Aortic smooth muscle cell (primary cell): ENCODE results near the gene RAD21L1. TPM values are rescaled to one million over a fixed set of nuclear protein-coding genes. Genes with fewer than 3 reads are reported as not detected.

Experiments
- total RNA-seq: library from RNA; depleted of rRNA; stranded (reverse); fragments of >200 nt; gene quantifications from 2 replicates; pipeline ENCODE4 v1.2.3, GENCODE V29; 2014

Gene RAD21L1
- total RNA-seq, result 0.13 TPM in 1 of 2 replicates, not detected in the other

GRCh38 chr20:1225783-1226654 lies at the start of gene RAD21L1:
Gene RAD21L1, plus strand, starts transcription at chr20:1226044. Its CDS starts 2,410 bp downstream, at chr20:1228454.

GRCh38 chr20:1184638-1185315 lies 41.1 kb upstream of the RAD21L1 start, which contains the start of gene TMEM74B:
Gene TMEM74B, minus strand, starts transcription at chr20:1184981. Its CDS starts 1,180 bp downstream, at chr20:1183801.

GRCh38 chr20:1202762-1203504 lies 22.9 kb upstream of the RAD21L1 start, which contains the start of gene C20orf202:
Gene C20orf202, plus strand, starts transcription at chr20:1203454. Its CDS starts 132 bp downstream, at chr20:1203586.

GRCh38 chr20:1266167-1266973 lies 40.5 kb downstream of the RAD21L1 start, which contains the start of gene SNPH:
Gene SNPH, plus strand, starts transcription at chr20:1266294. Its CDS starts 29,946 bp downstream, at chr20:1296240.

Other genes starting within 250 kb of the RAD21L1 start
- not detected in 2 replicates for gene RSPO4, start 223.7 kb upstream of the RAD21L1 start, total RNA-seq
- gene PSMF1, start 107.4 kb upstream of the RAD21L1 start, total RNA-seq, result 20.5 and 28.0 TPM in 2 replicates
- gene TMEM74B, start 41.1 kb upstream of the RAD21L1 start, total RNA-seq, result not detected in 2 replicates
- gene C20orf202, start 22.6 kb upstream of the RAD21L1 start, total RNA-seq, result not detected in 2 replicates
- 6.2 and 6.3 TPM in 2 replicates for gene SNPH, start 40.2 kb downstream of the RAD21L1 start, total RNA-seq
- 2.1 and 3.3 TPM in 2 replicates for gene SDCBP2, start 103.1 kb downstream of the RAD21L1 start, total RNA-seq
- 143 and 176 TPM in 2 replicates for gene FKBP1A, start 167.0 kb downstream of the RAD21L1 start, total RNA-seq
- gene NSFL1C, start 240.8 kb downstream of the RAD21L1 start, total RNA-seq, result 21.0 and 26.2 TPM in 2 replicates